Natural killer cell (primary cell): ENCODE results near the gene MAPK8IP2. TPM values are rescaled to one million over a fixed set of nuclear protein-coding genes. Genes with fewer than 3 reads are reported as not detected.

Experiments used
- ATAC-seq, 3 donors: fragments of 150-1000 bp in 2 of 3; fragments of 200-7000 bp in 1 of 3; cut with Tn5 transposase; 1 replicate in 1 of 3; 2 replicates in 2 of 3; pipeline ENCODE4 v1.10.0; 2021; ENCODE audit warnings: mild to moderate bottlenecking in 2 of 3, moderate library complexity in 2 of 3
- DNase-seq, 2 donors: peaks; one replicate each; pipeline versions ENCODE4 v3.0.0 to v3.0.0-alpha.2; 2013 to 2021; ENCODE audit warnings: mixed read lengths in 1 of 2
- H3K27ac ChIP-seq: one replicate; pipeline ENCODE4 v1.5.1; 2013; ENCODE audit warnings: mild to moderate bottlenecking, low read length
- H3K27me3 ChIP-seq: one replicate; pipeline ENCODE4 v1.6.1; 2013; ENCODE audit warnings: low read length; ENCODE audit not compliant: control insufficient read depth, insufficient read depth
- H3K36me3 ChIP-seq: one replicate; pipeline ENCODE4 v1.6.1; 2013; ENCODE audit warnings: low read length; ENCODE audit not compliant: control insufficient read depth, insufficient read depth
- H3K4me1 ChIP-seq: one replicate; pipeline ENCODE4 v1.6.1; 2013; ENCODE audit warnings: low read length; ENCODE audit not compliant: control insufficient read depth, insufficient read depth
- H3K4me3 ChIP-seq: one replicate; pipeline ENCODE4 v1.5.1; 2013; ENCODE audit warnings: low read length
- H3K9me3 ChIP-seq: one replicate; pipeline ENCODE4 v1.6.1; 2013; ENCODE audit warnings: low read length; ENCODE audit not compliant: control insufficient read depth, insufficient read depth
- H3K27ac Mint-ChIP-seq, 2 donors: one replicate each; pipeline ENCODE4 v1.8.0; 2022; ENCODE audit warnings: mild to moderate bottlenecking in 2 of 2, mixed read lengths in 2 of 2, moderate library complexity in 1 of 2
- H3K27me3 Mint-ChIP-seq, 2 donors: one replicate each; pipeline ENCODE4 v1.8.0; 2022; ENCODE audit warnings: low read depth in 2 of 2, mixed read lengths in 2 of 2
- H3K36me3 Mint-ChIP-seq: one replicate; pipeline ENCODE4 v1.8.0; 2022; ENCODE audit warnings: mixed read lengths
- H3K4me1 Mint-ChIP-seq, 2 donors: one replicate each; pipeline ENCODE4 v1.8.0; 2022; ENCODE audit warnings: mixed read lengths in 2 of 2
- H3K4me3 Mint-ChIP-seq: one replicate; pipeline ENCODE4 v1.8.0; 2022; ENCODE audit warnings: mild to moderate bottlenecking, moderate library complexity, mixed read lengths
- H3K9me3 Mint-ChIP-seq, 2 donors: one replicate each; pipeline ENCODE4 v1.8.0; 2022; ENCODE audit warnings: mixed read lengths in 2 of 2
- CTCF ChIP-seq: fragments of 200-600 bp; IDR thresholded peaks from one replicate; pipeline ENCODE4 v1.8.0; 2022; ENCODE audit warnings: antibody characterized with exemption
- WGBS: methylation state at CpG from one replicate; pipeline ENCODE4 v1.1.7; 2013; ENCODE audit warnings: missing lambda C conversion rate; ENCODE audit not compliant: insufficient coverage; 5-methylcytosine and 5-hydroxymethylcytosine counted together
- intact Hi-C: fragments of 100-400 bp; cut with micrococcal nuclease; formaldehyde crosslinking; loops from one replicate; pipeline ENCODE4 v1.14.2; 2022
- total RNA-seq, 4 donors: library from RNA; stranded (reverse); fragments of 120-200 nt in 1 of 4; gene quantifications; one replicate each; pipeline versions ENCODE4 v1.2.3 to v1.2.4, GENCODE V29; 2013 to 2022

MAPK8IP2 gene
- total RNA-seq, 3 donors from 2014 or later (not counting 1 experiment from before 2014, with no cell fraction given) = 0.14 to 0.26 (median 0.18) TPM

GRCh38 chr22:50576806-50577696 lies 23.5 kb upstream of the MAPK8IP2 start:
- Mint-ChIP-seq H3K4me1 (peaks cover 0 to 19% of the 10 kb centered on the region in 2 donors), H3K27me3 (no peaks in the 10 kb centered on the region), H3K9me3 (no peaks in the 10 kb centered on the region), H3K27ac (no peak overlapping the region), H3K36me3 (no peaks in the 10 kb centered on the region), H3K4me3 (no peak overlapping the region)
- 81% methylated on average over 18 of the region's 18 CpGs for WGBS
- intact Hi-C loops = no loop called here
- Histone ChIP-seq H3K4me3 (no peak overlapping the region), H3K4me1 (peaks cover 32% of the 10 kb centered on the region), H3K27ac (no peak overlapping the region), H3K36me3 (peaks cover 2% of the 10 kb centered on the region), H3K9me3 (no peaks in the 10 kb centered on the region), H3K27me3 (no peaks in the 10 kb centered on the region)
- no peak for TF ChIP-seq CTCF
- DNase-seq (no peak), ATAC-seq (no peak)

- no peak for TF ChIP-seq CTCF
- 54% methylated on average over 23 of the region's 23 CpGs for WGBS
- ATAC-seq (no peak), DNase-seq (no peak)
- H3K36me3 ChIP-seq = peaks cover 2% of the 10 kb centered on the region
- H3K27ac Mint-ChIP-seq = no peak overlapping the region
- H3K36me3 Mint-ChIP-seq = no peaks in the 10 kb centered on the region
- H3K4me1 ChIP-seq = peaks cover 32% of the 10 kb centered on the region
- no peaks in the 10 kb centered on the region for H3K9me3 ChIP-seq
- no peak overlapping the region for H3K27ac ChIP-seq
- H3K9me3 Mint-ChIP-seq = no peaks in the 10 kb centered on the region
- H3K27me3 Mint-ChIP-seq = no peaks in the 10 kb centered on the region
- H3K27me3 ChIP-seq = no peaks in the 10 kb centered on the region
- H3K4me3 Mint-ChIP-seq = no peak overlapping the region
- H3K4me3 ChIP-seq = no peak overlapping the region
- intact Hi-C loops = no loop called here
- peaks cover 0 to 22% of the 10 kb centered on the region in 2 donors for H3K4me1 Mint-ChIP-seq
These were observed 23.0 kb upstream of the MAPK8IP2 start for GRCh38 chr22:50577697-50577986.

GRCh38 chr22:50577987-50578775 lies 22.4 kb upstream of the MAPK8IP2 start, which contains the start of gene CPT1B:
CPT1B (minus strand) TSS chr22:50578427; CDS start chr22:50577915, 512 bp downstream.
- Mint-ChIP-seq H3K27ac (no peak within 1 kb of the TSS), H3K9me3 (no peaks in the 10 kb centered on the region), H3K4me3 (no peak within 1 kb of the TSS), H3K4me1 (peaks cover 0 to 25% of the 10 kb centered on the region in 2 donors), H3K36me3 (no peaks in the 10 kb centered on the region), H3K27me3 (no peaks in the 10 kb centered on the region)
- Histone ChIP-seq H3K27me3 (no peaks in the 10 kb centered on the region), H3K27ac (no peak within 1 kb of the TSS), H3K36me3 (peaks cover 2% of the 10 kb centered on the region), H3K4me3 (no peak within 1 kb of the TSS), H3K4me1 (peaks cover 33% of the 10 kb centered on the region), H3K9me3 (no peaks in the 10 kb centered on the region)
- ATAC-seq (no peak), DNase-seq (no peak)
- WGBS = 51% methylated on average over 63 of the region's 63 CpGs
- intact Hi-C loops = no loop called here
- TF ChIP-seq CTCF = no peak
